GM18508 (cell line): Measurements from ENCODE around the gene NGF.

Source experiments
- ATAC-seq: cut with Tn5 transposase; IDR thresholded peaks from one replicate; pipeline ENCODE4 v1.9.1; 2021; ENCODE audit warnings: moderate number of reproducible peaks; ENCODE audit not compliant: insufficient read depth, unreplicated experiment

The NGF gene

GRCh38 chr1:115337276-115337632 lies 795 bp downstream of the NGF start:
- no peak for ATAC-seq

GRCh38 chr1:115336741-115337140 lies 1.3 kb downstream of the NGF start:
- ATAC-seq = no peak

- ATAC-seq = no peak
These were observed 5.0 kb downstream of the NGF start for GRCh38 chr1:115332813-115333608.

GRCh38 chr1:115331558-115332331 lies 6.3 kb downstream of the NGF start:
- no peak for ATAC-seq

GRCh38 chr1:115330480-115331013 lies 7.5 kb downstream of the NGF start:
- ATAC-seq = no peak

GRCh38 chr1:115329965-115330364 lies 8.1 kb downstream of the NGF start:
- no peak for ATAC-seq

- no peak for ATAC-seq
These were observed 10.8 kb downstream of the NGF start for GRCh38 chr1:115327270-115327669.

- no peak for ATAC-seq
These were observed 11.6 kb downstream of the NGF start for GRCh38 chr1:115326419-115326818.

GRCh38 chr1:115325874-115326273 lies 12.2 kb downstream of the NGF start:
- no peak for ATAC-seq

- no peak for ATAC-seq
These were observed 13.2 kb downstream of the NGF start for GRCh38 chr1:115324649-115325420.

GRCh38 chr1:115323366-115324004 lies 14.6 kb downstream of the NGF start:
- no peak for ATAC-seq

GRCh38 chr1:115322631-115323030 lies 15.4 kb downstream of the NGF start:
- no peak for ATAC-seq

GRCh38 chr1:115320377-115320776 lies 17.7 kb downstream of the NGF start:
- ATAC-seq = no peak

GRCh38 chr1:115319706-115320105 lies 18.3 kb downstream of the NGF start:
- no peak for ATAC-seq

GRCh38 chr1:115317101-115318012 lies 20.7 kb downstream of the NGF start:
- no peak for ATAC-seq

- ATAC-seq = no peak
These were observed 23.3 kb downstream of the NGF start for GRCh38 chr1:115314765-115315164.

GRCh38 chr1:115314092-115314491 lies 24.0 kb downstream of the NGF start:
- ATAC-seq = no peak

- ATAC-seq = no peak
These were observed 24.9 kb downstream of the NGF start for GRCh38 chr1:115313182-115313581.

GRCh38 chr1:115312742-115313141 lies 25.3 kb downstream of the NGF start:
- no peak for ATAC-seq
